ENCODE results near the gene REG4. TPM values are rescaled to one million over a fixed set of nuclear protein-coding genes. Genes with fewer than 3 reads are reported as not detected.
"Not testable (repeated sequence)": the region's sequence is repeated elsewhere in the genome, so short reads cannot be mapped to it uniquely, and the experiment has no call there.

REG4 gene
- total RNA-seq (2014; rRNA removed; shearing (Covaris generic)) = not detected in 2 replicates
- not detected in 2 replicates for polyA plus RNA-seq (2014; cell fraction: nucleus; rRNA removed)

GRCh38 chr1:119811387-119811786 is at the start of gene REG4:
REG4 (minus strand) TSS chr1:119811460; CDS start chr1:119808769, 2,691 bp downstream.
- DNase-seq (ENCODE audit: extremely low read depth, low read depth) = no peak

- peak; percentile 20 for DNase-seq (ENCODE audit: extremely low read depth, low read depth)
These were observed 48.4 kb upstream of the REG4 start for GRCh38 chr1:119859647-119860046.

- not testable (repeated sequence) for DNase-seq (ENCODE audit: extremely low read depth, low read depth)
These were observed 47.4 kb upstream of the REG4 start for GRCh38 chr1:119858556-119859214.

DNA sequence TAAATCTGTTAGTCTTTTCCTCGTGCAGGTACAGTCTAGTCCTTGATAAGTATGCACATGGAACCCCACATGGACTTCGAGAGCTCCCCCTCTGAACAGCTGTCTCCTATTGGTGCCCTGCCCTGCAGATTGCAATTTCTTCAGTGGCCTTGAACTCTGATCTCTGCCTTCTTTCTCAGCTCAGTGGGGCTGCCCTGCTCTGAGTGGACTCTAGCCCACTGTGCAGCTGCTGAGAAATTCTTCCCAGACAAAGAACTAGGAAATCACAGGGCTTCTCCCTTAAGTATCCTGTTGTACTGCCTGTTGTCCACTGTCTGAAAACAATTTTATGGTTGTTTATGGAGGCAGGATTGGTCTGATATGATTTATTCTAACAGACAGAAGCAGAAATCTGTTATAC is 46.9 kb upstream of the REG4 start:
- no peak for DNase-seq (ENCODE audit: extremely low read depth, low read depth)

GRCh38 chr1:119853155-119853554 is 41.9 kb upstream of the REG4 start:
- no peak for DNase-seq (ENCODE audit: extremely low read depth, low read depth)

GRCh38 chr1:119844206-119844605 is 32.9 kb upstream of the REG4 start:
- DNase-seq (ENCODE audit: extremely low read depth, low read depth) = not testable (repeated sequence)

GRCh38 chr1:119841306-119841705 is 30.0 kb upstream of the REG4 start:
- no peak for DNase-seq (ENCODE audit: extremely low read depth, low read depth)

DNA sequence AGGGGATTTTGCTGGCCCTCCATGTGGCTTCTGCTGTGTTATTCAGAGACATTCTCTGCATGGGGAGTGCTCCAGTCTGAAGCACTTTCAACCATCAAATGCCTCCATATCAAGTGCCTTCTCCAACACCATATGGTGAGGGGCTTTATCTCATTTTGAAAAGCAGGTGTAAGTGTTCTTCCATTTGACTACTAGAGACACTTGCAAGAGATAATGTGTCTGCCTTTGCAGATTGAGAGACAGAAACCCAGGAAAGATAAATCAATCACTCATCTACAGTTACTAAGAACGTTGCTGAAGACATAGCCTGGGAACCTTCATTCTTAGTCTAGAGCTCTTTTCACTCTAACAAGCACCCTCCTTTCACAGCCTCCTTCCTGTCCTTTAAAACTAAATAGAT is 29.5 kb upstream of the REG4 start:
- DNase-seq (ENCODE audit: extremely low read depth, low read depth) = no peak

DNA sequence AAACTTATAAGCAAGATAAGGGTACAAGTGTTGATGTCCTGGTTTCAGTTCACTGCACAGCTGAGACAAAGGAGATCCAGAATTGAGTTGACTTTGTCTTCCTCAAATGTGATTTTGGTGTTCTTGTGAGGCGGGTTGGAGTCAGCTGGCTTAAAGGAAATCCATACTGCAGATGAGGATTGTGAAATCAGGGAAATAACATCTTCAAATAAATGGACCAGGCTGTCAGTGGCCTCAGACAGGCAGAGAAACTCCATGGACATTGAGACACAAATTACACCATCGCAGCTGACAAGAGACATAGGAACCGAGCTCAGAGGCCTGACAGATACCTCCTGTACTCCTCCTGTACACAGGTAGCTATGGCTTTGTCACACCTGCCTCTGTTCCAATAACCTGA is 27.0 kb upstream of the REG4 start:
- DNase-seq (ENCODE audit: extremely low read depth, low read depth) = no peak

GRCh38 chr1:119834990-119835389 is 23.7 kb upstream of the REG4 start:
- no peak for DNase-seq (ENCODE audit: extremely low read depth, low read depth)

GRCh38 chr1:119831027-119831426 is 19.8 kb upstream of the REG4 start:
- no peak for DNase-seq (ENCODE audit: extremely low read depth, low read depth)

GRCh38 chr1:119829625-119830024 is 18.4 kb upstream of the REG4 start:
- no peak for DNase-seq (ENCODE audit: extremely low read depth, low read depth)

DNA sequence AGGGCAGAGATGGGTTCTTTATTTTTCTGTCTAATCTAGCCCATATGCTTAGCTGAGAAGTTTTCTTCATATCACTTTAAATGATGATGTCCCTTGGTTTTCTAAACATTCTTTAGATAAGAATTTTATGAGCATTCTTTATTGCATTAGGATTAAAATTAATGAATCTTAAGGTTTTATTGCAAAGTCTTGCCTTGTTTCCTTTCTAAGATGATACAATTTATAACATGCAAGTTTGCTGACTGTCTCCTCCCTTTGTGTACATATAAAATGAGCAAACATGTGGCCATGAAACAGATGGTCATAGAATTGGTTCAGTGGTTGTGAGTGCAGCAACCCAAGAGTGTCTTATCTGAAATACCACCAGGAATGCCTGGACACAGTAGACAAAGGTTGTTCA is 17.7 kb upstream of the REG4 start:
- not testable (repeated sequence) for DNase-seq (ENCODE audit: extremely low read depth, low read depth)

DNA sequence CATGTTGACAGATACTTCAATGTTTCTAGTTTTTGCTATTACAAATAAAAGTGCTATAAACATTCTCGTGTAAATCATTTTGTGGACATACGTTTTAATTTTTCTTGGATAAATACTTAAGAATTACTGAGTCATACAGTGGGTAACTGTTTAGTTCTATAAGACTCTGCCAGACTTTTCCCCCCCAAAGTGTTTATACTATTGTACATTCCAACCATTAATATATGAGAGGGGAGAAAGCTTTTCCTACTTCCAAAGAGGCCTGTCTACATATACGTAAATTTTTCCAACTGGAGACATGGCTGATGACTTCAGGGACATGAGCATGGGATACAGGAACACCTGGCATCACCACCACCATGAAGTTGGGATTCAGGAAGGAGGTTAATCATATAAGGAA is 17.0 kb upstream of the REG4 start:
- DNase-seq (ENCODE audit: extremely low read depth, low read depth) = no peak

GRCh38 chr1:119827010-119827409 is 15.8 kb upstream of the REG4 start:
- DNase-seq (ENCODE audit: extremely low read depth, low read depth) = no peak

GRCh38 chr1:119822406-119822805 is 11.1 kb upstream of the REG4 start:
- DNase-seq (ENCODE audit: extremely low read depth, low read depth) = no peak

- no peak for DNase-seq (ENCODE audit: extremely low read depth, low read depth)
These were observed 6.9 kb upstream of the REG4 start for GRCh38 chr1:119818181-119818580.

GRCh38 chr1:119816407-119816806 is 5.1 kb upstream of the REG4 start:
- DNase-seq (ENCODE audit: extremely low read depth, low read depth) = no peak

- DNase-seq (ENCODE audit: extremely low read depth, low read depth) = no peak
These were observed 4.7 kb upstream of the REG4 start for GRCh38 chr1:119815928-119816327.

- no peak for DNase-seq (ENCODE audit: extremely low read depth, low read depth)
These were observed 4.1 kb upstream of the REG4 start for GRCh38 chr1:119815361-119815760.

DNA sequence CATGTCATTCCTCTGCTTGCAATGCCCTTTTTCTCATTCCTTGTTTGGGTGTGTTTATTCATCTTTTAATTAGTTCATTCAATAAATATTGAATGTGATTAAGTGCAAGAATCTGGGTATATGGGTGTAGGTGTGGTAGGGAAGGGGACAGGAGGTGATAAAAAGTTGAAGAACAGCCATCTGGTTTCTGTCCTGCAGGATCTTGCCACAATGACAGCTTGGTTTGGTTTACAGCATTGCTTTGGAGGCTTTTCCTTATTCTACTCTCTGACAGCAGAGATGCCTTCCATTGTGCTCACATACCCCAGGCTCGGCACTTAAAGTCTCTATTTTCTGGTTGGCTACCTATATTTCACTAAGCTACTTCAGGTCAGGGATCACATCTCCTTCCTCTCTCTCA is 3.0 kb upstream of the REG4 start:
- DNase-seq (ENCODE audit: extremely low read depth, low read depth) = no peak

DNA sequence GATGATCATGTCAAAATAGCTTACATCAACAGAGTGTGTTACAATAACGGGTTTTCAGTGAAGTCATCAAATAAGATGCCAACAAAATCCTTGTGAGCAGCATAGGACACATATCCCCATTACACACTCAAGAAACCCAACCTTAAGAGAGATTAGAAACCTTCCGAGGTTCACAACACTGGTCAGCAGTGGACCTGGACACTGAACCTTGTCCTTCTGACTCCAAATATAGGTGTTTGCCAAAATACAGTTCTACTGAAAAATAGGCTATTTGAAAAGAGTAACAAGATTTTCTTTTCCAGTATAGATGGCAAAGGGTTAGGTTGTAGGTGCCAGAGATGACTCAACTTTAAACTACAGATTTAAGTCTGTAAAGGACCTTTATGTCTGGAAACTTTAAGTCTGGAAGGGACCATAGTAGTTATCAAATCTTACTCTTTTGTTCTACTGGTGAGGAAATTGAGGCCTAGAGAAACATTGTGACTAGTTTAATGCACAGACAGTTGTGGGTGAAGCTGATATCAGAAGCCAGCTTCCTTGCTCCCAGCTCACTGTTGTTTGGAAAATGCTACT is 811 bp upstream of the REG4 start:
- no peak for DNase-seq (ENCODE audit: extremely low read depth, low read depth)
